Stimulated activated CD4-positive, alpha-beta T cell treated with anti-CD3 and anti-CD28 coated beads, Interleukin-15, amount 100 ng/mL, for 1 hour (primary cell): ENCODE data around the gene ZNF571.

Experiments
- DNase-seq, 2 donors: peaks; one replicate each; pipeline ENCODE4 v3.0.0-alpha.2; 2020; ENCODE audit warnings: low read depth in 1 of 2, low spot score in 1 of 2

Gene ZNF571

DNA sequence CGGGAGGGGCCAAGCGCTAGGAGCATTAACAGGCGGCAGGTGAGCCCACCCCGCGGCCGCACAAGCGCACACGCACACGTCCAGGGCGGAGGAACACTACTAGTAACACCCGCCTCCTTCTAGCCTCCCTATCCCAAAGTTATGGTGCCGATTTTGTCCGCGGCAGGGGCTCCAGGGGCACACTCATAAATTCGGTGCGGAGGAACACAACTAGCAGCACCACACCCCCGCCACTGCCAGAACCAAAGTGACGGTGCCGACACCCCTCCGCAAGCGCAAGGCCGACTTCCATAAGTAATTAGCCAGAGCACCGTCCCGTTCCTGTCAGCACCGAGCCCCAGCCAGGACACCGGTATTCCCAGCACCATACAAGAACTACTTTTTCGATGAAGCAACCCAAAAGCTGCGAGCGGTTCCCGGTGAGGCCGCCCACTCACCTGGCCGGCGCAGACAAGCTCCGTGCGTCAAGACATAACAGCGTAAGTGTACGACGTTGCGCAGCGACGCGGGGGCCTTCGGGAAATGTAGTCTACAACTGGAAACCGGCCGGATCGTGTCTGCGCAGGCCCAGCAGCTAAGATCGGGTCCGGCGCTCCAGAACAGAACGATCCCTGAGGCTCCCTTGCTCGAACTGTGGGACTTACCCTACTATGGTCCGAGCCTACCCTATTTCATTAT lies at the start of gene ZNF571, which contains the start of gene ZNF540:
Gene ZNF571, minus strand, starts transcription at position 489 of the 678 bp plus-strand sequence. CDS start 8,116 bp downstream, outside the sequence.
Gene ZNF540, plus strand, starts transcription at position 573 of the 678 bp plus-strand sequence. CDS start 3,572 bp downstream, outside the sequence.
- peak; percentile 79 to 85 for DNase-seq

DNA sequence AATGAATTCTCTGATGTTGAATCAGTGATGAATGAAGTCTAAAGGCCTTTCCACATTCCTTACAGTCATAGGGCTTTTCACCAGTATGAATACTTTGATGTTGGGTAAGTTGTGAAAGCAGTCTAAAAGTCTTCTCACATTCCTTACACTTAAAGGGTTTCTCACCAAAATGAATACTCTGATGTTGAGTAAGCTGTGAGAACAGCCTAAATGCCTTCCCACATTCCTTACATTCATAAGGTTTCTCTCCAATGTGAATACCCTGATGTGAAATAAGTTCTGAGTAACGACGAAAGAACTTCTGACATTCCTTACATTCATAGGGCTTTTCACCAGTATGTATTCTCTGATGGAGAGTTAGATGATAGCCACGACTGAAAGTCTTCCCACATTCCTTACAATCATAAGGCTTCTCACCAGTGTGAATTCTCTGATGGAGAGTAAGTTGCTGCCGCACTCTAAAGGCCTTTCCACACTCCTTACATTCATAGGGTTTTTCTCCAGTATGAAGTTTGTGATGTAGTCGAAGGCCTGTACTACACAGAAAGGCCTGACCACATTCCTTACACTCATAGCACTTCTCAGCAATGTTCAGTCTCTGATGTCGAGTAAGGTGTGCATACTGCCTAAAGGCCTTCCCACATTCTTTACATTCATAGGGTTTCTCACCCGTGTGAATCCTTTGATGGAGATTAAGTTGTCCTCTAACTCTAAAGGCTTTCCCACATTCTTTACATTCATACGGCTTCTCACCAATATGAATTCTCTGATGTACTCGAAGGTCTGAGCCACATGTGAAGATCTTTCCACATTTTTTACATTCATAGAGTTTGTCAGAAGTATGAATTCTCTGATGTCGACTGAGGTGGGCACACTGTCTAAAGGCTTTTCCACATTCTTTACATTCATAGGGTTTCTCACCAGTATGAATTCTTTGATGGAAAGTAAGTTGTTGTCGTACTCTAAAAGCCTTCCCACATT lies 40.8 kb upstream of the ZNF571 start:
- DNase-seq: no peak

DNA sequence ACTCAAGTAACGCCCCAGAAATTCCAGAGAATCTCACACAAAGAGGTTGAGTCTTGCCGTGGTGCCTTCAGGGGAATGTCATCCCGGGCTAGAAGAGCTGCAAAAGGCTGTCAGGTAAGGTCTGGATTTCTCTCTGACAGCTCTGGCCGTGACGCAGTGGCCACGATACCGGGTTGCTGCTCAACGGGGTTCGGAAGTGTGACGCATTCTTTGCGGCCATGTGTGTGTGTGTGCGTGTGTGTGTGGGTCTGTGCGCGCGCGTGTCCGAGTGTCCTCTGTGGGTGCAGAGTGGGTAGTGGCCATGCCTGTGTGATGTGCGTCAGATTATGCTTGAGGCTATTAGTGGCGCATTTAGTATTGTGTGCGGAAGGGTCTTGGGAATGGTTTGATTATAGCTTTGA lies 390 bp upstream of the ZNF571 start:
- peak; percentile 24 to 26 for DNase-seq

DNA sequence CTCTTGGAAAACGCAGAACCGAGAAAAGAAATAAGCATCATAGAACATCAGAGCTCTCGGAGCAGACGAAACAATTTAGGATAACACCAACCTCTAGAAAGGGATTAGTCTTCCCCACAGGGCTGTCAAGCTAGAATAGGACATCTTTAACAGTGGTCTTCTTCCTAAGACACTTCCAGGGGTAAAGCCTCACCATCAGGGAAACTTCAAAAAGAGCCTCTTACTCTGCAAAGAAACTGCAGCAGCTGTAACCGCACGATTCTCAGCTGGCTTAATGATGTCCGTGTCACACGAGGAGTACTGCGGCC lies 642 bp downstream of the ZNF571 start:
- DNase-seq: no peak

DNA sequence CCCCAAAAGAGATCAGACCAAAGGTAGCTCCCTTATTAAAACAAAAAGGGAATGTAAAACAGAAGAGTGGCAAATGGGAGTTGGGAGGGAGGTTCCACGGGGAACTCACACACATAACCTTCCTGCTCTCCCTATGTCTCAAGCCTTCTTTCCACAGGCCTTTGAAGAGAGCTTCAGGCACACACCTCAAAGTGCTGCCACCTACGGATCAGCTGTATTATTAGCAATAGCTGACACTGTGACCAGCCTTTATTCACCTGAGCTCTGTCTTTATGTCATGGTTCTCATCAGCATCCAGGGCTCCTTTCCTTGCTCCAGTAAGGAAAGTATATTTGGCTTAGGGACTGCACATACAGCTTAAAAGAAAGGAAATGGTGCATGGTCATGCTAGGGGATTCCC lies 11.3 kb downstream of the ZNF571 start:
- no peak for DNase-seq

DNA sequence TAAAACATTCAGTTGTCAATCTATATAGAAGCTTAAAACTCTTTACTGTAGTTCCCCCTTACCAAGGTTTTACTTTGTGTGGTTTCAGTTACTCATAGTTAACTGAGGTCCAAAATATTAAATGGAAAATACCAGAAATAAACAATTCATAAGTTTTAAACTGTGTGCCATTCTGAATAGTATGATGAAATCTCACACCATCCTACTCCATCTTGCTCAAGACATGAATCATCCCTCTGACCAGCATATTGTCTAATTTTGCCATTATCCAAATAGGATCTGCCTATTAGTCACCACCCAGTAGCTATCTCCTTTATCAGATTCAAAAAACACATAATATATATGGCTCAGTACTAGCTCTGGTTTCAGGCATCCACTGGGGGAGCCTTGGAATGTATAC lies 22.4 kb downstream of the ZNF571 start:
- DNase-seq: no peak

DNA sequence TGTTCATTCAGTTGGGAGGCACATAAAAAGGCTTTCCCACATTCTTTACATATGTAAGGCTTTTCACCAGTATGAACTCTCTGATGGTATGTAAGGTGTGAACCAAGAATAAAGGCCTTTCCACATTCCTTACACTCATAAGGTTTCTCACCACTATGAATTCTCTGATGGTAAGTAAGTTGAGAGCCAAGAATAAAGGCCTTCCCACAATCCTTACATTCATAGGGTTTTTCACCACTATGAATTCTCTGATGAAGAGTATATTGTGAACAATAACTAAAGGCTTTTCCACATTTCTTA lies 29.3 kb downstream of the ZNF571 start:
- DNase-seq: no peak

DNA sequence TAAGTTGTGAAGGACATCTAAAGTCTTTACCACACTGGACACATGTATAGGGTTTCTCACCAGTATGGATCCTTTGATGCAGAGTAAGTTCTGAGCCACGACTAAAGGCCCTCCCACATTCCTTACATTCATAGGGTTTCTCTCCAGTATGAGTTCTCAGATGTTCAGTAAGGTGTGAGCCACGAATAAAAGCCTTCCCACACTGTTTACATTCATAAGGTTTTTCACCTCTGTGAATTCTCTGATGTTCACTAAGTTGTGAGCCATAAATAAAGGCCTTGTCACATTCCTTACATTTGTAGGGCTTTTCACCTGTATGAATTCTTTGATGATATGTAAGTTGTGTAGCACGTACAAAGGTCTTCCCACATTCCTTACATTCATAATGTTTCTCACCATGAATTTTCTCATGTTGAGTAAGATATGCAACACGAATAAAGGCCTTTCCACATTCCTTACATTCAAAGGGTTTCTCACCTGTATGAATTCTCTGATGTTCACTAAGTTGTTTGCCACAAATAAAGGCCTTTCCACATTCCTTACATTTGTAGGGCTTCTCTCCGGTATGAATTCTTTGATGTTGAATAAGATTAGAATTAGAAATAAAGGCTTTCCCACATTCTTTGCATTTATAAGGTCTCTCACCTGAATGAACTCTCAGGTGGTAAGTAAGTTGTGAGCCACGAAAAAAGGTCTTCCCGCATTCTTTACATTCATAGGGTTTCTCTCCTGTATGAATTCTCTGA lies 29.8 kb downstream of the ZNF571 start:
- no peak for DNase-seq

DNA sequence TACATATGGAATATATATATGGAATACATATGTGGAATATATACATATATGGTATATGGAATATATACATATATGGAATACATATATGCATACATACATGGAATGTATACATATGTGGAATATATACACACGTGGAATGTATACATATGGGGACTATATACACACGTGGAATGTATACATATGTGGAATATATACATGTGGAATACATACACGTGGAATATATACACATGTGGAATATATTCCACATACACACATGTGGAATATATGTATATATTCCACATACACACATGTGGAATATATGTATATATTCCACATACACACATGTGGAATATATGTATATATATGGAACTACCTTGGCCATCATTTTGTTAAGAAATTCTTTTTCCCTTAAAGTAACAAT lies 31.1 kb downstream of the ZNF571 start:
- no peak for DNase-seq

DNA sequence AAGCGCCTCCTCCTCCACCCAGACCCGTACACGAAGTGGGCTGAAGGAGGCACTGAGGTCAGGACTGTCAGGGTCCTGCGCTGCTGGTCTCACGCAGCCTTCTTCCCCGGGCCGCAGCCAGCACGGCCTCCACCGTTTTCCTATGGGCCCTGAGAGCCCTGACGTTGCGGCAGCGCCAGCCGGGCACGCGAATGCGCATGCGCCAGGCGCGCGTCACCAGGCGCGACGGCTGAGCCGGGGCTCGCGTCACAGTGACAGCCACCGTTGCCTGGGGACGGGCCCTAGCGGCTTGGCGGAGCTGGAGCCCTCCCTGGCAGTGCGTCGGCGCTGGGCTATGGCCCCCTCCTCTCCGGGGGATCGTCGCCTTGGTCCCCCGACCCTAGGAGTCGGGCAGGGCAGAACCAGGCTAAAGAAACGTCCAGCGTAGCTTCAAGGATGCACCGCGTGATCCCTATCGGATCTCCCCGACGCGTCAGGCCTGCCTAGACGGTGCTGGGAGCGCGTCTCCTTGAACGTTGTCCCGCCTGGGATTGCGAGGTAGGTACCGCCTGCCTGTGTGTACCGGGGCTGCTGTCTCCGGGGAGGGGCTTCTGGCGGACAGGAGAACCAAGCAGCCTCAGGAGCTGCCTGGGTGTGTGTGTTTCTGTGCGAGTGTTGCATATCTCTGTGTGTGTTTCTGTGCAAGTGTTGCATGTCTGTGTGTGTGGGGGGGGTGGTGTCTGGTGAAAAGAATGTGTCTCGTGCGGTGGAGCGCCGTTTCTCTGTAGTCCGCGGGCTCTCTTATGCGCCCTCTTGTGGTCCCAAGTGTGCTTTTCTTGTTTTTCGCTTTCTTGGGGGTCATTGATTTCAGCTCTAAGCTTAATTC lies 43.2 kb downstream of the ZNF571 start:
- DNase-seq: peak in 1 of 2 donors; percentile 31

DNA sequence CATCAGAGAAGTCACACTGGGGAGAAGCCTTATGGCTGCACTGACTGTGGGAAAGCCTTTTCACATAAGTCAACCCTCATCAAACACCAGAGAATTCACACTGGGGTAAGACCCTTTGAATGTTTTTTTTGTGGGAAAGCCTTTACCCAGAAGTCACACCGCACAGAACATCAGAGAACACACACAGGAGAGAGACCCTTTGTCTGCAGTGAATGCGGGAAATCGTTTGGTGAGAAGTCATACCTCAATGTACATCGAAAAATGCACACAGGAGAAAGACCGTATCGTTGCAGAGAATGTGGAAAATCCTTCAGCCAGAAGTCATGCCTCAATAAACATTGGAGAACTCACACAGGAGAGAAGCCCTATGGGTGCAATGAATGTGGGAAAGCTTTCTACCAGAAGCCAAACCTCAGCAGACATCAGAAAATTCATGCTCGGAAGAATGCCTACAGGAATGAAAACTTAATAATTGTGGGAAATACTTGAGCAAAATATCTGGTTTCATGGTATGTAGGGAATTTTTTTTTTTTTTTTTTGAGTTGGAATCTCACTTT lies 57.1 kb downstream of the ZNF571 start:
- no peak for DNase-seq

DNA sequence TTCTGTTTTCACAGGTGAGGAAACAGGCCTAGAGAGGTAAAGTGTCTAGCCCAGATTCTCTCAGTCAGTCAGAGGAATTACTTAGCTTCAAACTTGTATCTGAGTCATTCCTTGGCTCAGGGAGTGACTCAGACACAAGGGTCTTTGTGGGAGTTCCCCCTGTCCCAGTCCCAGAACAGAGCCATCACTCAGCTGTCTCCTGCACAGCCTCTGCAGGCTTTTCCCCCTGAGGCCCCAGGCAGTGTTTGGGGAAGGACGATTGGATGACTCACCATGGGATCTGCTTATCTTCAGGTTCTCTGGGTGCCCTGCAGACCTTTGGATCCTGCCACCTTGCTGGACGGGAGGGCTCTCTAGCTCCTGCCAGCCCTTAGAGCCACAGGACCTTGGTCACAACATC lies 74.7 kb downstream of the ZNF571 start:
- DNase-seq: no peak
